Right forelimb (tissue), 1 donor: ENCODE measurements around the gene ADGRD2.

Experiments used
- DNase-seq: peaks from one replicate; pipeline ENCODE4 v3.0.0-alpha.2; 2018

Gene ADGRD2

GRCh38 chr9:124437086-124437485, 13.2 kb upstream of the ADGRD2 start:
- DNase-seq, result no peak

GRCh38 chr9:124438091-124438490, 12.2 kb upstream of the ADGRD2 start:
- DNase-seq, result no peak

- DNase-seq, result no peak
Observed at GRCh38 chr9:124439086-124439485, 11.2 kb upstream of the ADGRD2 start.

GRCh38 chr9:124439686-124440243, 10.5 kb upstream of the ADGRD2 start:
- DNase-seq, result no peak

GRCh38 chr9:124440786-124441185, 9.5 kb upstream of the ADGRD2 start:
- no peak for DNase-seq

GRCh38 chr9:124441291-124441690, 9.0 kb upstream of the ADGRD2 start:
- no peak for DNase-seq

GRCh38 chr9:124442379-124442778, 7.9 kb upstream of the ADGRD2 start:
- no peak for DNase-seq

GRCh38 chr9:124442826-124443225, 7.4 kb upstream of the ADGRD2 start:
- DNase-seq, result no peak

- DNase-seq, result no peak
Observed at GRCh38 chr9:124443625-124444024, 6.6 kb upstream of the ADGRD2 start.

- DNase-seq, result no peak
Observed at GRCh38 chr9:124444166-124444565, 6.1 kb upstream of the ADGRD2 start.

GRCh38 chr9:124447297-124447661, 3.0 kb upstream of the ADGRD2 start:
- no peak for DNase-seq

- no peak for DNase-seq
Observed at GRCh38 chr9:124448019-124448418, 2.2 kb upstream of the ADGRD2 start.

- DNase-seq, result no peak
Observed at GRCh38 chr9:124449381-124450151, 685 bp upstream of the ADGRD2 start.

- no peak for DNase-seq
Observed at GRCh38 chr9:124450931-124451661, 845 bp downstream of the ADGRD2 start.

- DNase-seq, result no peak
Observed at GRCh38 chr9:124452326-124452725, 2.1 kb downstream of the ADGRD2 start.

GRCh38 chr9:124452841-124453585, 2.8 kb downstream of the ADGRD2 start:
- no peak for DNase-seq

GRCh38 chr9:124453586-124454191, 3.4 kb downstream of the ADGRD2 start:
- no peak for DNase-seq

GRCh38 chr9:124454296-124454695, 4.0 kb downstream of the ADGRD2 start:
- no peak for DNase-seq

GRCh38 chr9:124454791-124455443, 4.7 kb downstream of the ADGRD2 start:
- no peak for DNase-seq

- no peak for DNase-seq
Observed at GRCh38 chr9:124455820-124456219, 5.6 kb downstream of the ADGRD2 start.

- no peak for DNase-seq
Observed at GRCh38 chr9:124456341-124457078, 6.3 kb downstream of the ADGRD2 start.
